ENCODE results near the gene ENTPD1.
"Not testable (repeated sequence)": the region's sequence is repeated elsewhere in the genome, so short reads cannot be mapped to it uniquely, and the experiment has no call there.

- TF ChIP-seq CTCF (optimal IDR thresholded peaks at IDR 0.05 in 1 of 3, IDR thresholded peaks at IDR 0.05 in 1 of 3, conservative IDR thresholded peaks at IDR 0.05 in 1 of 3; ENCODE audit: extremely low read depth in 1 of 3, insufficient read depth in 2 of 3, low read length in 3 of 3); EZH2 (IDR thresholded peaks at IDR 0.05; ENCODE audit: low read length): not testable (repeated sequence)
Observed at GRCh38 chr10:95874783-95875182, 118.8 kb downstream of the ENTPD1 start.

All from keratinocyte (primary cell).